Neural cell (in vitro differentiated cells): Measurements from ENCODE around the gene KCNJ16.

ENCODE experiments used
- CTCF ChIP-seq: fragments of 450-650 bp; IDR thresholded peaks from 2 replicates; pipeline ENCODE4 v1.5.1; 2014; ENCODE audit warnings: antibody characterized with exemption, mild to moderate bottlenecking, moderate library complexity; ENCODE audit not compliant: poor library complexity, severe bottlenecking
- EZH2 ChIP-seq: fragments of 200-600, 300-800 bp; shearing (Covaris generic), sonication (generic); IDR thresholded peaks from 2 replicates; pipeline ENCODE4 v1.6.1; 2014; ENCODE audit warnings: antibody characterized with exemption, low read length, borderline replicate concordance, mild to moderate bottlenecking; ENCODE audit not compliant: insufficient read depth, poor library complexity, severe bottlenecking

- TF ChIP-seq CTCF (no peak), EZH2 (no peak)
Measured at GRCh38 chr17:70073799-70074198, 1.2 kb upstream of the KCNJ16 start.
